ENCODE results near the gene SLAIN2. TPM values are rescaled to one million over a fixed set of nuclear protein-coding genes. Genes with fewer than 3 reads are reported as not detected.

The SLAIN2 gene
- polyA plus RNA-seq, 3 donors: 13.9 to 24.1 (median 17.6) TPM

DNA sequence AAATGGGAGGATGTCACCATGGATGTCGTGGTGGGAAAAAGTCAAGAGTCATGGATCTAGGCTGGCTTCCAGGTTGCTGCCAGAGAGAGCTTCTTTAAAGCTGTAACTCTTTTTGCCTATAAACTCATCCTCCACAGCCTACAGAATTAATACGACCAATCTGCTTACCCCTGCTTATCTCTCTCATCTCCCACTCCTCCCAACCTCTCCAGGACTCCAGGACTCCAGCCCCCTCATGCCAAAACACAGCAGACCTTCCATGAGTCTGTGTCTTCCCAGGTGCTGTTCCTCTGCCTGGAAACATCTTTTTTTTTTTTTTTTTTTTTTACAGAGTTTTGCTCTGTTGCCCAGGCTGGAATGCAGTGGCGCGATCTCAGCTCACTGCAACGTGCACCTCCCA is 126.6 kb downstream of the SLAIN2 start:
- intact Hi-C loops (cut with micrococcal nuclease): no loop called here
- DNase-seq: no peak
- Mint-ChIP-seq H3K4me1 (no peaks in the 10 kb centered on the region), H3K36me3 (no peaks in the 10 kb centered on the region), H3K4me3 (no peak overlapping the region), H3K9me3 (peaks cover 0 to 4% (median 1%) of the 10 kb centered on the region in 7 donors), H3K27me3 (ENCODE audit: low read depth in 3 of 3) (peaks cover 5 to 6% (median 6%) of the 10 kb centered on the region in 3 donors), H3K27ac (no peak overlapping the region)
- WGBS (ENCODE audit: insufficient coverage): 46% methylated on average over 2 of the region's 5 CpGs
- Histone ChIP-seq H4K20me1 (ENCODE audit: insufficient read depth, low read length) (no peaks in the 10 kb centered on the region), H3K27me3 (ENCODE audit: control insufficient read depth in 2 of 2, insufficient read depth in 2 of 2, low read length in 2 of 2) (no peaks in the 10 kb centered on the region), H2AFZ (ENCODE audit: insufficient read depth, low read depth, low read length, poor library complexity, severe bottlenecking) (no peak overlapping the region), H3K36me3 (replicated peaks in 1 of 2; ENCODE audit: control insufficient read depth in 1 of 2, insufficient read depth in 2 of 2, low read length in 2 of 2) (no peaks in the 10 kb centered on the region), H3K9me3 (replicated peaks in 1 of 2; ENCODE audit: control insufficient read depth in 1 of 2, insufficient read depth in 1 of 2, low read length in 2 of 2) (no peaks in the 10 kb centered on the region), H3K4me2 (replicated peaks; ENCODE audit: extremely low read depth, low read length, poor library complexity, severe bottlenecking) (no peak overlapping the region), H3K79me2 (ENCODE audit: insufficient read depth, low read length) (no peaks in the 10 kb centered on the region), H3K27ac (ENCODE audit: low read depth in 1 of 2, low read length in 2 of 2) (no peak overlapping the region), H3K4me3 (replicated peaks in 1 of 3; ENCODE audit: low read depth in 2 of 3, low read length in 3 of 3) (no peak overlapping the region), H3K4me1 (ENCODE audit: control insufficient read depth in 1 of 2, insufficient read depth in 2 of 2, low read length in 2 of 2) (no peaks in the 10 kb centered on the region), H3K9ac (ENCODE audit: insufficient read depth, low read length, poor library complexity, severe bottlenecking) (no peak overlapping the region)
- TF ChIP-seq, protein P1, sequence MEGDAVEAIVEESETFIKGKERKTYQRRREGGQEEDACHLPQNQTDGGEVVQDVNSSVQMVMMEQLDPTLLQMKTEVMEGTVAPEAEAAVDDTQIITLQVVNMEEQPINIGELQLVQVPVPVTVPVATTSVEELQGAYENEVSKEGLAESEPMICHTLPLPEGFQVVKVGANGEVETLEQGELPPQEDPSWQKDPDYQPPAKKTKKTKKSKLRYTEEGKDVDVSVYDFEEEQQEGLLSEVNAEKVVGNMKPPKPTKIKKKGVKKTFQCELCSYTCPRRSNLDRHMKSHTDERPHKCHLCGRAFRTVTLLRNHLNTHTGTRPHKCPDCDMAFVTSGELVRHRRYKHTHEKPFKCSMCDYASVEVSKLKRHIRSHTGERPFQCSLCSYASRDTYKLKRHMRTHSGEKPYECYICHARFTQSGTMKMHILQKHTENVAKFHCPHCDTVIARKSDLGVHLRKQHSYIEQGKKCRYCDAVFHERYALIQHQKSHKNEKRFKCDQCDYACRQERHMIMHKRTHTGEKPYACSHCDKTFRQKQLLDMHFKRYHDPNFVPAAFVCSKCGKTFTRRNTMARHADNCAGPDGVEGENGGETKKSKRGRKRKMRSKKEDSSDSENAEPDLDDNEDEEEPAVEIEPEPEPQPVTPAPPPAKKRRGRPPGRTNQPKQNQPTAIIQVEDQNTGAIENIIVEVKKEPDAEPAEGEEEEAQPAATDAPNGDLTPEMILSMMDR (IDR thresholded peaks at IDR 0.05): no peak

DNA sequence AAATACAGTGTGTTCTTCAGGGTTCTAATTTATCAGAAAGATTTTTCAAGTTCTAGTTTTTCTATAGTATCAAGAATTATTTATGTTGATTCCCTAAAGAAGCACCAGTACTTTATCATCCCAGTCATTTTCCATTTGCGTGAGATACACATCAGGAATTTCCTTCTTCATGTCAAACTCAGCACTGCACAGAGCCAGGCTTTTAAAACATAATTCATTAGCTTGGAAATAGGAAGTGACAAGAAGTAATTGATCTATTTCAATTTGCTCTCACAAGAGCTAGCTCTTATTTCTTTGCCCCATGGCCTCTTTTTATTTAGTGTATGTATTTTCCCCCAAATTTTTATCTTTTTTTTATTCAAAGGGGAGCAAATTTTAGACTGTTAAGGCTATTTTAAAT is 128.8 kb downstream of the SLAIN2 start:
- H3K9ac ChIP-seq (ENCODE audit: insufficient read depth, low read length, poor library complexity, severe bottlenecking): no peak overlapping the region
- intact Hi-C loops (cut with micrococcal nuclease): no loop called here
- no peak overlapping the region for H3K4me2 ChIP-seq (replicated peaks; ENCODE audit: extremely low read depth, low read length, poor library complexity, severe bottlenecking)
- no peaks in the 10 kb centered on the region for H4K20me1 ChIP-seq (ENCODE audit: insufficient read depth, low read length)
- H3K9me3 Mint-ChIP-seq: peaks cover 0 to 4% (median 1%) of the 10 kb centered on the region in 7 donors
- no peak for DNase-seq
- no peaks in the 10 kb centered on the region for H3K4me1 Mint-ChIP-seq
- H3K27me3 ChIP-seq (ENCODE audit: control insufficient read depth in 2 of 2, insufficient read depth in 2 of 2, low read length in 2 of 2): no peaks in the 10 kb centered on the region
- TF ChIP-seq, protein P1 (IDR thresholded peaks at IDR 0.05): no peak
- no peaks in the 10 kb centered on the region for H3K36me3 ChIP-seq (replicated peaks in 1 of 2; ENCODE audit: control insufficient read depth in 1 of 2, insufficient read depth in 2 of 2, low read length in 2 of 2)
- H3K4me3 ChIP-seq (replicated peaks in 1 of 3; ENCODE audit: low read depth in 2 of 3, low read length in 3 of 3): no peak overlapping the region
- WGBS (ENCODE audit: insufficient coverage): no CpG with 5 or more reads among the region's 1 CpG
- H3K4me3 Mint-ChIP-seq: no peak overlapping the region
- no peaks in the 10 kb centered on the region for H3K36me3 Mint-ChIP-seq
- no peak overlapping the region for H3K27ac Mint-ChIP-seq
- H3K27ac ChIP-seq (ENCODE audit: low read depth in 1 of 2, low read length in 2 of 2): no peak overlapping the region
- H3K79me2 ChIP-seq (ENCODE audit: insufficient read depth, low read length): no peaks in the 10 kb centered on the region
- peaks cover 6 to 7% (median 6%) of the 10 kb centered on the region in 3 donors for H3K27me3 Mint-ChIP-seq (ENCODE audit: low read depth in 3 of 3)
- no peaks in the 10 kb centered on the region for H3K4me1 ChIP-seq (ENCODE audit: control insufficient read depth in 1 of 2, insufficient read depth in 2 of 2, low read length in 2 of 2)
- H2AFZ ChIP-seq (ENCODE audit: insufficient read depth, low read depth, low read length, poor library complexity, severe bottlenecking): no peak overlapping the region
- no peaks in the 10 kb centered on the region for H3K9me3 ChIP-seq (replicated peaks in 1 of 2; ENCODE audit: control insufficient read depth in 1 of 2, insufficient read depth in 1 of 2, low read length in 2 of 2)
